ENCODE data around the gene ANGEL1.

- no peak for TF ChIP-seq SNRNP70 (IDR thresholded peaks at IDR 0.05; ENCODE audit: low read depth, low read length)
- no peak for TF ChIP-seq MAX (IDR thresholded peaks at IDR 0.05)
- no peak for TF ChIP-seq ZNF639 (CRISPR knock-in tag; conservative IDR thresholded peaks at IDR 0.05)
- no peak for TF ChIP-seq HMGA1 (CRISPR knock-in tag; conservative IDR thresholded peaks at IDR 0.05)
- TF ChIP-seq GABPA (IDR thresholded peaks at IDR 0.05; ENCODE audit: low read depth, low read length), result no peak
- no peak for TF ChIP-seq GABPA (CRISPR knock-in tag; IDR thresholded peaks at IDR 0.05; ENCODE audit: low read depth)
- TF ChIP-seq CHD2 (IDR thresholded peaks at IDR 0.05; ENCODE audit: low read depth, low read length), result no peak
- no peak for TF ChIP-seq FOXJ3 (CRISPR knock-in tag; IDR thresholded peaks at IDR 0.05; ENCODE audit: borderline replicate concordance)
- no peak for TF ChIP-seq ARNTL (CRISPR knock-in tag; IDR thresholded peaks at IDR 0.05)
- no peak for TF ChIP-seq HMG20B (CRISPR knock-in tag; conservative IDR thresholded peaks at IDR 0.05)
- no peak for TF ChIP-seq EHMT2 (IDR thresholded peaks at IDR 0.05; ENCODE audit: borderline replicate concordance, low read depth, low read length)
Measured at GRCh38 chr14:76837524-76837923, 24.8 kb upstream of the ANGEL1 start.

Data from HepG2 (cell line).